Ishikawa (cell line): ENCODE measurements around the gene TMEM169.

ENCODE experiments used
- CEBPB ChIP-seq: IDR thresholded peaks from 2 replicates; pipeline ENCODE4 v1.6.1; 2012
- CREB1 ChIP-seq: IDR thresholded peaks from 2 replicates; pipeline ENCODE4 v1.6.1; 2012; ENCODE audit warnings: low read depth
- EGR1 ChIP-seq: IDR thresholded peaks from 2 replicates; pipeline ENCODE4 v1.6.1; 2012
- EP300 ChIP-seq: IDR thresholded peaks from 2 replicates; pipeline ENCODE4 v1.6.1; 2012; ENCODE audit warnings: borderline replicate concordance
- MAX ChIP-seq: IDR thresholded peaks from 2 replicates; pipeline ENCODE4 v1.6.1; 2012
- TEAD4 ChIP-seq: IDR thresholded peaks from 2 replicates; pipeline ENCODE4 v1.6.1; 2012

GRCh38 chr2:216081012-216081411, 707 bp upstream of the TMEM169 start:
- TF ChIP-seq MAX (no peak), TEAD4 (no peak), CREB1 (no peak), EP300 (no peak), CEBPB (no peak), EGR1 (no peak)
